Activated CD8-positive, alpha-beta T cell treated with anti-CD3 and anti-CD28 coated beads for 36 hours (primary cell): ENCODE measurements around the gene ANKRD11. TPM values are rescaled to one million over a fixed set of nuclear protein-coding genes. Genes with fewer than 3 reads are reported as not detected.

Experiments
- ATAC-seq: fragments of 200-7000 bp; cut with Tn5 transposase; one replicate; pipeline ENCODE4 v1.10.0; 2021; ENCODE audit warnings: mild to moderate bottlenecking, moderate library complexity
- CTCF ChIA-PET: fragments of 350-600 bp; sonication (Branson Sonifier 250); formaldehyde crosslinking; loops from one replicate; lab custom pipeline; 2021; ENCODE audit warnings: antibody characterized with exemption; lab: Charles Lee
- POLR2A ChIA-PET: fragments of 350-600 bp; sonication (Branson Sonifier 250); formaldehyde crosslinking; loops from one replicate; lab custom pipeline; 2021; ENCODE audit warnings: antibody characterized with exemption; lab: Charles Lee
- DNase-seq: peaks from one replicate; pipeline ENCODE4 v3.0.0-alpha.2; 2020
- H3K27ac Mint-ChIP-seq: one replicate; pipeline ENCODE4 v1.8.0; 2021; ENCODE audit warnings: mild to moderate bottlenecking, mixed read lengths
- H3K27me3 Mint-ChIP-seq: one replicate; pipeline ENCODE4 v1.8.0; 2021; ENCODE audit warnings: mixed read lengths
- H3K36me3 Mint-ChIP-seq: one replicate; pipeline ENCODE4 v1.8.0; 2021; ENCODE audit warnings: low read depth, mixed read lengths
- H3K4me1 Mint-ChIP-seq: one replicate; pipeline ENCODE4 v1.8.0; 2021; ENCODE audit warnings: low read depth, mixed read lengths
- H3K4me3 Mint-ChIP-seq: one replicate; pipeline ENCODE4 v1.8.0; 2021; ENCODE audit warnings: mild to moderate bottlenecking, moderate library complexity, mixed read lengths
- H3K9me3 Mint-ChIP-seq: one replicate; pipeline ENCODE4 v1.8.0; 2021; ENCODE audit warnings: mixed read lengths
- intact Hi-C: fragments of 100-400 bp; cut with micrococcal nuclease; formaldehyde crosslinking; loops from one replicate; pipeline ENCODE4 v1.10.0; 2022
- total RNA-seq, 2 experiments: library from RNA; stranded (reverse); gene quantifications; one replicate each; pipeline ENCODE4 v1.2.3, GENCODE V29; 2021
- TF ChIP-seq, protein P1 (sequence below): fragments of 200-600 bp; IDR thresholded peaks from one replicate; pipeline ENCODE4 v1.8.0; 2022; ENCODE audit warnings: antibody characterized with exemption, mild to moderate bottlenecking

Gene ANKRD11
- total RNA-seq, 2 experiments from 2014 or later = 145 to 147 TPM

DNA sequence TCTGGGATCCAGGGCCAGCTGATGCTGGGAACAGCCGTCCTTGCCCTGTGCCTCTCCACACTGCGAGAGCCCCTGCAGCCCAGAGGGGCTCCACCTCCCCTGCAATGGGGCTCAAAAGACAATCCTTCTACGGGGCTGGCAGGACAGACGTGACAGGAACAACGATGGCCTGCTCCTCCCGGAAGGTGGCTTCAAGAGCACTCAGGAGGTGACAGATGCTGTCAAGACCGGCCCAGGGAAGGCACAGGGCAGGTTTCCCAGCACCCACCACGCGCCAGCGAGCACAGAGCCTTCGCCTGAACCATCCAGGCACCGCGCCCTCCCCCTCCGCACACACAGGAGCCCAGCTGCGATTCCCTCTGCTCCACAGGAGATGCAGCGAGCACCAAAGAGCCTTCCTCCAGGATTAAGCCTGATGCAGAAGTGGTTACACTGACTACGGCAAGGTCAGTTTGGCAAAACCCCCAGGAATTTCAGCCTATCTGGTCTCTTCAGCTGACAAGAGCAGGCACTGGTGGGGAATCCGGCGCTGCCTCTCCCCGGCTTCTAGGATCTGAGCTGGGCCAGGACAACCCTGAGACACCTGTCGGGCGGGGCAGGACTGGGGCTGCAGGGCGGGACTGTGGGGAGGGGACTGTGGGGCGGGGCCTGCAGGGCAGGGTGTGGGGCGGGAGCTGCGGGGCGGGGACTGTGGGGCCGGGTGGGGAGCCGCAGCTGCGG, 169.4 kb downstream of the ANKRD11 start:
- POLR2A ChIA-PET = no interaction called here
- H3K27me3 Mint-ChIP-seq = no peaks in the 10 kb centered on the region
- intact Hi-C loops = no loop called here
- H3K36me3 Mint-ChIP-seq = peaks cover 29% of the 10 kb centered on the region
- no peak overlapping the region for H3K4me3 Mint-ChIP-seq
- H3K9me3 Mint-ChIP-seq = no peaks in the 10 kb centered on the region
- peaks cover 95% of the 10 kb centered on the region for H3K4me1 Mint-ChIP-seq
- CTCF ChIA-PET = no interaction called here
- H3K27ac Mint-ChIP-seq = no peak overlapping the region
- DNase-seq (no peak), ATAC-seq (no peak)
- TF ChIP-seq, protein P1, sequence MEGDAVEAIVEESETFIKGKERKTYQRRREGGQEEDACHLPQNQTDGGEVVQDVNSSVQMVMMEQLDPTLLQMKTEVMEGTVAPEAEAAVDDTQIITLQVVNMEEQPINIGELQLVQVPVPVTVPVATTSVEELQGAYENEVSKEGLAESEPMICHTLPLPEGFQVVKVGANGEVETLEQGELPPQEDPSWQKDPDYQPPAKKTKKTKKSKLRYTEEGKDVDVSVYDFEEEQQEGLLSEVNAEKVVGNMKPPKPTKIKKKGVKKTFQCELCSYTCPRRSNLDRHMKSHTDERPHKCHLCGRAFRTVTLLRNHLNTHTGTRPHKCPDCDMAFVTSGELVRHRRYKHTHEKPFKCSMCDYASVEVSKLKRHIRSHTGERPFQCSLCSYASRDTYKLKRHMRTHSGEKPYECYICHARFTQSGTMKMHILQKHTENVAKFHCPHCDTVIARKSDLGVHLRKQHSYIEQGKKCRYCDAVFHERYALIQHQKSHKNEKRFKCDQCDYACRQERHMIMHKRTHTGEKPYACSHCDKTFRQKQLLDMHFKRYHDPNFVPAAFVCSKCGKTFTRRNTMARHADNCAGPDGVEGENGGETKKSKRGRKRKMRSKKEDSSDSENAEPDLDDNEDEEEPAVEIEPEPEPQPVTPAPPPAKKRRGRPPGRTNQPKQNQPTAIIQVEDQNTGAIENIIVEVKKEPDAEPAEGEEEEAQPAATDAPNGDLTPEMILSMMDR = no peak

GRCh38 chr16:89319886-89320781, 170.2 kb downstream of the ANKRD11 start:
- Mint-ChIP-seq H3K27me3 (no peaks in the 10 kb centered on the region), H3K4me3 (peak overlapping the region; percentile 15), H3K36me3 (peaks cover 34% of the 10 kb centered on the region), H3K27ac (peak overlapping the region; percentile 71), H3K4me1 (peaks cover 95% of the 10 kb centered on the region), H3K9me3 (no peaks in the 10 kb centered on the region)
- ATAC-seq = peak; percentile 40
- intact Hi-C loops = no loop called here
- POLR2A ChIA-PET = interaction anchor here (1.6 kb wide), 1 partner anchor 188 kb away, joined by 8 read pairs; the partner anchor contains the start of gene SPG7
- peak; percentile 71 for DNase-seq
- TF ChIP-seq, protein P1 = no peak
- CTCF ChIA-PET = no interaction called here

DNA sequence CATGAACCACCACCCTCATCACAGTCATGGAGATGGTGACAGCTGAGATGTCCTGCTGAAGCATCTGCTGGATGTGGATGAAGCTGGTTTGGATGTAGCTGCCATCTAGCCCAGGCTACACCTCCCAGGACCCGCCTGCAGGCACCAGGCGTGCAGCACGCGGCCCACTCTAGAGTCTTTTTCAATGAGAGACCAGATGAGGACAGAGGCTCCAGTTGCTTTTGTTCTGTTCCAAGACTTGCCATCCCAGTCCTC, 170.8 kb downstream of the ANKRD11 start:
- intact Hi-C loops = no loop called here
- ChIA-PET CTCF (interaction anchor here (0.9 kb wide), 1 partner anchor 13 kb away, joined by 3 read pairs; no protein-coding TSS in a partner anchor), POLR2A (interaction anchor here (1.6 kb wide), 1 partner anchor 188 kb away, joined by 8 read pairs; the partner anchor contains the start of gene SPG7)
- Mint-ChIP-seq H3K27me3 (no peaks in the 10 kb centered on the region), H3K4me1 (peaks cover 95% of the 10 kb centered on the region), H3K36me3 (peaks cover 40% of the 10 kb centered on the region), H3K4me3 (no peak overlapping the region), H3K27ac (peak overlapping the region; percentile 71), H3K9me3 (no peaks in the 10 kb centered on the region)
- ATAC-seq = no peak
- TF ChIP-seq, protein P1 = no peak
- DNase-seq = no peak

DNA sequence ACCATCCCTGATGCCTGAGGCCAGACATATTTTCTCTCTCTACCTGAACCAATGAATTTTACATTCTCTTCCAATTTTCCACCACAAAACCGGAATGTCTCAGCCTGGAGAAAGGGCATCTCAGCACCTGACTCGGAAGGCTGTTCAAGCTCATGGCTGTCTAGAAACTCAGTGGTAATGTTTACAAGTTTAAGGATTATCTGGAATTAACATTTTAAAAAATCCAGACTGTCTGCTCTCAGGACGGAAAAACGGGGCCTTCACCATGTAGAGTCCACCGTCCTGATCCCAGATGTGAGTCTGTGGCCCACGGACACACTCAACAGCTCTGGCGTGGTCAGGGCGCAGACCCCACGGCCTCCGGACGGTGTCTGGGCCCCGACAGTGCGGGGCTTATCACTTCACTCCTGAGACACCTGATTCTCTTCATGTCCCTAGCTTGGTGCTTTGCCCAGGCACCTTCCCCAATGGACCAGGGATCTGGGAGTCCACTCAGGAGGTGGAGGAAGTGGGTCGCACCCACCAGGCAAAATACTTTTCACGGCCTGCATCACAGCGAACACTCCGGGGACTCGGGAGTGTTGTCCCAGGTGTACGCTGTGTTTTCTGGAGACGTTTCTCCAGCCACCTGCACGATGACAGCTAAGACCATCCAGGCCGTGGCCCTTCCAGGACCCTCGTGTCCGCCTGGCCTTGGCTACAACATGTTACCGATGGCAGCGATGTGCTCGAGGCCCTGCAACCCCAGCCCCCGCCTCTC, 171.3 kb downstream of the ANKRD11 start:
- H3K36me3 Mint-ChIP-seq = peaks cover 42% of the 10 kb centered on the region
- TF ChIP-seq, protein P1 = no peak
- DNase-seq = no peak
- intact Hi-C loops = no loop called here
- CTCF ChIA-PET = interaction anchor here (0.9 kb wide), 1 partner anchor 14 kb away, joined by 3 read pairs; no protein-coding TSS in a partner anchor
- no peak for ATAC-seq
- peak overlapping the region; percentile 6 for H3K4me3 Mint-ChIP-seq
- peak overlapping the region; percentile 70 for H3K27ac Mint-ChIP-seq
- no peaks in the 10 kb centered on the region for H3K27me3 Mint-ChIP-seq
- peaks cover 95% of the 10 kb centered on the region for H3K4me1 Mint-ChIP-seq
- POLR2A ChIA-PET = interaction anchor here (0.9 to 1.6 kb wide), 2 partner anchors 64 to 189 kb away, joined by 3 to 8 read pairs; partner anchors contain the start of gene SPG7
- no peaks in the 10 kb centered on the region for H3K9me3 Mint-ChIP-seq
